ENCODE measurements around the gene IMPDH2.

Gene IMPDH2

DNA sequence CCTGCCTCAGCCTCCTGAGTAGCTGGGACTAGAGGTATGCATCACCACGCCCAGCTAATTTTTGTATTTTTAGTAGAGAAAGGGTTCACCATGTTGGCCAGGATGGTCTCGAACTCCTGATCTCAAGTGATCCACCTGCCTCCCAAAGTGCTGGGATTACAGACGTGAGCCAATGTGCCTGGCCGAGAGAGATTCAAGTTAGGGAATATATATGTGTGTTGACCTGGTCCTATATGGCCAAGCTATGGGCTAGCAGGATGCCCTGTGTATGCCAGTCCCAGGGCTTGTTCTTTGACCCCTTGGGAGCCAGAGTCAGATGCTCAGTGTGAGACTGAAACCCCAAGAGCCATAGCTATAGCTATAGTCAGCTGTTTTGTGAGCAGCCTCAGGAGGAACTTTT, 5.4 kb downstream of the IMPDH2 start:
- no peak for TF ChIP-seq EZH2phosphoT487 (IDR thresholded peaks at IDR 0.05; ENCODE audit: borderline replicate concordance)
- TF ChIP-seq, protein P1, sequence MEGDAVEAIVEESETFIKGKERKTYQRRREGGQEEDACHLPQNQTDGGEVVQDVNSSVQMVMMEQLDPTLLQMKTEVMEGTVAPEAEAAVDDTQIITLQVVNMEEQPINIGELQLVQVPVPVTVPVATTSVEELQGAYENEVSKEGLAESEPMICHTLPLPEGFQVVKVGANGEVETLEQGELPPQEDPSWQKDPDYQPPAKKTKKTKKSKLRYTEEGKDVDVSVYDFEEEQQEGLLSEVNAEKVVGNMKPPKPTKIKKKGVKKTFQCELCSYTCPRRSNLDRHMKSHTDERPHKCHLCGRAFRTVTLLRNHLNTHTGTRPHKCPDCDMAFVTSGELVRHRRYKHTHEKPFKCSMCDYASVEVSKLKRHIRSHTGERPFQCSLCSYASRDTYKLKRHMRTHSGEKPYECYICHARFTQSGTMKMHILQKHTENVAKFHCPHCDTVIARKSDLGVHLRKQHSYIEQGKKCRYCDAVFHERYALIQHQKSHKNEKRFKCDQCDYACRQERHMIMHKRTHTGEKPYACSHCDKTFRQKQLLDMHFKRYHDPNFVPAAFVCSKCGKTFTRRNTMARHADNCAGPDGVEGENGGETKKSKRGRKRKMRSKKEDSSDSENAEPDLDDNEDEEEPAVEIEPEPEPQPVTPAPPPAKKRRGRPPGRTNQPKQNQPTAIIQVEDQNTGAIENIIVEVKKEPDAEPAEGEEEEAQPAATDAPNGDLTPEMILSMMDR (conservative IDR thresholded peaks at IDR 0.05; ENCODE audit: low read length) = no peak
- H2AFZ ChIP-seq (ENCODE audit: low read length) = no peak overlapping the region
- H3K4me2 ChIP-seq (ENCODE audit: low read depth, low read length, poor library complexity, severe bottlenecking) = peak overlapping the region; percentile 92
- H4K20me1 ChIP-seq (ENCODE audit: insufficient read depth, low read length, poor library complexity, severe bottlenecking) = peaks cover 64% of the 10 kb centered on the region
- no peaks in the 10 kb centered on the region for H3K9me3 ChIP-seq (ENCODE audit: insufficient read depth, low read depth, low read length)
- H3F3A ChIP-seq (ENCODE audit: low read depth) = peaks cover 3% of the 10 kb centered on the region; the same call in 1 of the 2 replicates
- peaks cover 55% of the 10 kb centered on the region for H3K4me1 ChIP-seq (ENCODE audit: insufficient read depth, low read length, poor library complexity, severe bottlenecking)
- H3K36me3 ChIP-seq (ENCODE audit: insufficient read depth, low read length) = peaks cover 37% of the 10 kb centered on the region; the same call in 1 of the 2 replicates
- H3K9me2 ChIP-seq (replicated peaks; ENCODE audit: low read depth, low read length) = no peaks in the 10 kb centered on the region
- no peaks in the 10 kb centered on the region for H3K27me3 ChIP-seq (ENCODE audit: insufficient read depth, low read length, poor library complexity, severe bottlenecking)
- H3K4me3 ChIP-seq (ENCODE audit: low read length, poor library complexity, severe bottlenecking) = no peak overlapping the region
- H3K79me2 ChIP-seq (ENCODE audit: insufficient read depth, low read length) = peaks cover 91% of the 10 kb centered on the region
- H3K9ac ChIP-seq (ENCODE audit: low read depth, low read length, poor library complexity, severe bottlenecking) = no peak overlapping the region

DNA sequence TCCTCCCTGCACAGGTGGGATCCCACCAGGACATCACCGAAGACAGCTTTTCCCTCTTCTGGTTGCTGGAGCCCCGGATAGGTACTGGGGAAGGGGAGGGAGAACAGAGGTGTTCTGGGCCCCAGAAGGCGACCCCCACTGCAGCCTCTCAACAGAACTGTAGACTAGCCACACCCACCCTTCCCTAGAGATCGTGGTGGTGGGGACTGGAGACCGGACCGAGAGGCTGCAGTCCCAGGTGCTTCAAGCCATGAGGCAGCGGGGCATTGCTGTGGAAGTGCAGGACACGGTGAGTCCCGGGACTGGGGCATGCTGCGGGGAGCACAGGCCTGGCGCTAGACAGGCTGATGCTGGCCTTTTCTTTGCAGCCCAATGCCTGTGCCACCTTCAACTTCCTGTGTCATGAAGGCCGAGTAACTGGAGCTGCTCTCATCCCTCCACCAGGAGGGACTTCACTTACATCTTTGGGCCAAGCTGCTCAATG, 6.5 kb downstream of the IMPDH2 start:
- Histone ChIP-seq H3K4me1 (ENCODE audit: insufficient read depth, low read length, poor library complexity, severe bottlenecking) (peaks cover 46% of the 10 kb centered on the region), H3K79me2 (ENCODE audit: insufficient read depth, low read length) (peaks cover 83% of the 10 kb centered on the region), H3K4me3 (ENCODE audit: low read length, poor library complexity, severe bottlenecking) (peak overlapping the region; percentile 91)

DNA sequence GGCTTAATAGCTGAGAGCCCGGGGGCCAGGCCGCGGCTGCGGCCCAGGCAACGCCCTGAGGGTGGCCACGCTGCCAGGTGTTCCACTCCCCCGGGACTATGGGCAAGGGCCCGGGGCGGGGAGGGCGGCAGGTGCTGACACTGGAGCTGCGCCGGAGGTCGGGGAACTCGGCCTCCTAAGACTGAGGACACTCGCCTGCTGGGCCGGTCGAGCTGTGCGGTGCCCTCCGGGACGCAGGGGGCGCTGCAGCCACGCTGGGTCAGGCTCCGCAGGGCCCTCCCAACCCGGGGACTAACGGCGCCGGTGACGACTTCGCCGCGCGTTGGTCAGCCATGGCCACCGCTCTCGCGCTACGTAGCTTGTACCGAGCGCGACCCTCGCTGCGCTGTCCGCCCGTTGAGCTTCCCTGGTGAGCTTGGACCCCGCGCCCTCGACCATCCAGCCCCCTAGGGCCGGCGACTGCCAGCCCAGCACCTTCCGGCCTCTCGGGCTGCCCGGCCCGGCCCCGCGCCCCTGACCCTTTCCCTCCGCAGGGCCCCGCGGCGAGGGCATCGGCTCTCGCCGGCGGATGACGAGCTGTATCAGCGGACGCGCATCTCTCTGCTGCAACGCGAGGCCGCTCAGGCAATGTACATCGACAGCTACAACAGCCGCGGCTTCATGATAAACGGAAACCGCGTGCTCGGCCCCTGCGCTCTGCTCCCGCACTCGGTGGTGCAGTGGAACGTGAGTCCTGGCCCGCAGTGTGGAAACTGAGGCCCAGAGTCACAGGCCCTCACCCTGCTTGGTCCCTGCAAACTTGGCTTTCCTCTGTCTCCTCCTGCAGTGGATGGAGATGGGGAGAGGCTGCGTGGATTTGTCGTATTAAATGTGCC, 7.1 kb downstream of the IMPDH2 start, which contains the start of gene NDUFAF3:
NDUFAF3 (plus strand) TSS at position 309 of the 875 bp plus-strand sequence; CDS start at position 333, 24 bp downstream.
- Histone ChIP-seq H3K4me1 (ENCODE audit: insufficient read depth, low read length, poor library complexity, severe bottlenecking) (peaks cover 43% of the 10 kb centered on the region), H3F3A (ENCODE audit: low read depth) (peaks cover 3% of the 10 kb centered on the region; the same call in 1 of the 2 replicates), H3K9ac (ENCODE audit: low read depth, low read length, poor library complexity, severe bottlenecking) (peak within 1 kb of the TSS; percentile 98), H4K20me1 (ENCODE audit: insufficient read depth, low read length, poor library complexity, severe bottlenecking) (peaks cover 72% of the 10 kb centered on the region), H3K36me3 (ENCODE audit: insufficient read depth, low read length) (peaks cover 35% of the 10 kb centered on the region; the same call in 1 of the 2 replicates), H3K9me3 (ENCODE audit: insufficient read depth, low read depth, low read length) (no peaks in the 10 kb centered on the region), H3K4me3 (ENCODE audit: low read length, poor library complexity, severe bottlenecking) (peak within 1 kb of the TSS; percentile 91), H3K79me2 (ENCODE audit: insufficient read depth, low read length) (peaks cover 78% of the 10 kb centered on the region), H3K9me2 (replicated peaks; ENCODE audit: low read depth, low read length) (no peaks in the 10 kb centered on the region), H2AFZ (ENCODE audit: low read length) (peak within 1 kb of the TSS; percentile 87), H3K27me3 (ENCODE audit: insufficient read depth, low read length, poor library complexity, severe bottlenecking) (no peaks in the 10 kb centered on the region), H3K4me2 (ENCODE audit: low read depth, low read length, poor library complexity, severe bottlenecking) (peak within 1 kb of the TSS; percentile 92)
- TF ChIP-seq, protein P1 (conservative IDR thresholded peaks at IDR 0.05; ENCODE audit: low read length) = peak; percentile 79
- no peak for TF ChIP-seq EZH2phosphoT487 (IDR thresholded peaks at IDR 0.05; ENCODE audit: borderline replicate concordance)

More for the DNA sequence above, 6.5 kb downstream of the IMPDH2 start:
- H4K20me1 ChIP-seq (ENCODE audit: insufficient read depth, low read length, poor library complexity, severe bottlenecking) = peaks cover 68% of the 10 kb centered on the region
- H3K36me3 ChIP-seq (ENCODE audit: insufficient read depth, low read length) = peaks cover 37% of the 10 kb centered on the region; the same call in 1 of the 2 replicates
- no peaks in the 10 kb centered on the region for H3K9me3 ChIP-seq (ENCODE audit: insufficient read depth, low read depth, low read length)
- no peaks in the 10 kb centered on the region for H3K9me2 ChIP-seq (replicated peaks; ENCODE audit: low read depth, low read length)
- peak overlapping the region; percentile 98 for H3K9ac ChIP-seq (ENCODE audit: low read depth, low read length, poor library complexity, severe bottlenecking)
- H3F3A ChIP-seq (ENCODE audit: low read depth) = peaks cover 3% of the 10 kb centered on the region; the same call in 1 of the 2 replicates
- no peak overlapping the region for H2AFZ ChIP-seq (ENCODE audit: low read length)
- TF ChIP-seq, protein P1 (conservative IDR thresholded peaks at IDR 0.05; ENCODE audit: low read length) = no peak
- TF ChIP-seq EZH2phosphoT487 (IDR thresholded peaks at IDR 0.05; ENCODE audit: borderline replicate concordance) = no peak
- peak overlapping the region; percentile 92 for H3K4me2 ChIP-seq (ENCODE audit: low read depth, low read length, poor library complexity, severe bottlenecking)
- no peaks in the 10 kb centered on the region for H3K27me3 ChIP-seq (ENCODE audit: insufficient read depth, low read length, poor library complexity, severe bottlenecking)
